Measurements from ENCODE around the gene UVRAG.
"Not testable (repeated sequence)": the region's sequence is repeated elsewhere in the genome, so short reads cannot be mapped to it uniquely, and the experiment has no call there.

UVRAG gene

GRCh38 chr11:75852406-75853017 lies 37.5 kb downstream of the UVRAG start:
- H3K27me3 ChIP-seq (ENCODE audit: insufficient read depth, low read depth), result no peaks in the 10 kb centered on the region
- H3K4me1 ChIP-seq (ENCODE audit: low read depth, poor library complexity, severe bottlenecking), result no peaks in the 10 kb centered on the region
- no peaks in the 10 kb centered on the region for H3K36me3 ChIP-seq (ENCODE audit: insufficient read depth)
- no peak overlapping the region for H3K4me2 ChIP-seq
- H3K27ac ChIP-seq, result no peak overlapping the region
- no peak overlapping the region for H3K9ac ChIP-seq
- TF ChIP-seq CTCF (conservative IDR thresholded peaks at IDR 0.05; ENCODE audit: low read depth, low read length), result no peak
- no peak overlapping the region for H2AFZ ChIP-seq (ENCODE audit: low read depth)
- 0 out of 2 replicates have a peak, but pooled peaks cover 4% of the 10 kb centered on the region for H3K79me2 ChIP-seq (ENCODE audit: insufficient read depth, low read depth)
- peaks cover 4% of the 10 kb centered on the region; the same call in 1 of the 2 replicates for H4K20me1 ChIP-seq (ENCODE audit: insufficient read depth)
- H3K4me3 ChIP-seq (IDR thresholded peaks at IDR 0.05; ENCODE audit: insufficient read depth, low read depth, low read length), result no peak overlapping the region

GRCh38 chr11:75853563-75853962 lies 38.6 kb downstream of the UVRAG start:
- not testable (repeated sequence) for H3K4me2 ChIP-seq; H3K4me1 ChIP-seq (ENCODE audit: low read depth, poor library complexity, severe bottlenecking); H4K20me1 ChIP-seq (ENCODE audit: insufficient read depth); H3K27me3 ChIP-seq (ENCODE audit: insufficient read depth, low read depth); H3K4me3 ChIP-seq (IDR thresholded peaks at IDR 0.05; ENCODE audit: insufficient read depth, low read depth, low read length); H3K9ac ChIP-seq; H3K27ac ChIP-seq; H2AFZ ChIP-seq (ENCODE audit: low read depth); H3K36me3 ChIP-seq (ENCODE audit: insufficient read depth); H3K79me2 ChIP-seq (ENCODE audit: insufficient read depth, low read depth)

- Histone ChIP-seq H2AFZ (ENCODE audit: low read depth) (no peak overlapping the region), H3K36me3 (ENCODE audit: insufficient read depth) (no peaks in the 10 kb centered on the region), H4K20me1 (ENCODE audit: insufficient read depth) (peaks cover 4% of the 10 kb centered on the region; the same call in 1 of the 2 replicates), H3K27me3 (ENCODE audit: insufficient read depth, low read depth) (no peaks in the 10 kb centered on the region), H3K4me3 (IDR thresholded peaks at IDR 0.05; ENCODE audit: insufficient read depth, low read depth, low read length) (no peak overlapping the region), H3K27ac (no peak overlapping the region), H3K4me2 (no peak overlapping the region), H3K9ac (no peak overlapping the region), H3K4me1 (ENCODE audit: low read depth, poor library complexity, severe bottlenecking) (no peaks in the 10 kb centered on the region), H3K79me2 (ENCODE audit: insufficient read depth, low read depth) (0 out of 2 replicates have a peak, but pooled peaks cover 9% of the 10 kb centered on the region)
- no peak for TF ChIP-seq CTCF (conservative IDR thresholded peaks at IDR 0.05; ENCODE audit: low read depth, low read length)
Observed at GRCh38 chr11:75853971-75854370, 39.0 kb downstream of the UVRAG start.

GRCh38 chr11:75855206-75855605 lies 40.2 kb downstream of the UVRAG start:
- H3K4me1 ChIP-seq (ENCODE audit: low read depth, poor library complexity, severe bottlenecking), result no peaks in the 10 kb centered on the region
- H2AFZ ChIP-seq (ENCODE audit: low read depth), result no peak overlapping the region
- no peak overlapping the region for H3K27ac ChIP-seq
- H3K4me3 ChIP-seq (IDR thresholded peaks at IDR 0.05; ENCODE audit: insufficient read depth, low read depth, low read length), result no peak overlapping the region
- H4K20me1 ChIP-seq (ENCODE audit: insufficient read depth), result peaks cover 4% of the 10 kb centered on the region; the same call in 1 of the 2 replicates
- H3K79me2 ChIP-seq (ENCODE audit: insufficient read depth, low read depth), result 0 out of 2 replicates have a peak, but pooled peaks cover 9% of the 10 kb centered on the region
- no peak for TF ChIP-seq CTCF (conservative IDR thresholded peaks at IDR 0.05; ENCODE audit: low read depth, low read length)
- no peak overlapping the region for H3K9ac ChIP-seq
- H3K36me3 ChIP-seq (ENCODE audit: insufficient read depth), result no peaks in the 10 kb centered on the region
- H3K27me3 ChIP-seq (ENCODE audit: insufficient read depth, low read depth), result no peaks in the 10 kb centered on the region
- H3K4me2 ChIP-seq, result no peak overlapping the region

GRCh38 chr11:75856912-75857311 lies 41.9 kb downstream of the UVRAG start:
- H3K4me1 ChIP-seq (ENCODE audit: low read depth, poor library complexity, severe bottlenecking), result no peaks in the 10 kb centered on the region
- no peak overlapping the region for H3K9ac ChIP-seq
- no peak for TF ChIP-seq CTCF (conservative IDR thresholded peaks at IDR 0.05; ENCODE audit: low read depth, low read length)
- H3K4me2 ChIP-seq, result no peak overlapping the region
- H3K36me3 ChIP-seq (ENCODE audit: insufficient read depth), result no peaks in the 10 kb centered on the region
- H3K27me3 ChIP-seq (ENCODE audit: insufficient read depth, low read depth), result no peaks in the 10 kb centered on the region
- H3K4me3 ChIP-seq (IDR thresholded peaks at IDR 0.05; ENCODE audit: insufficient read depth, low read depth, low read length), result no peak overlapping the region
- no peak overlapping the region for H2AFZ ChIP-seq (ENCODE audit: low read depth)
- H3K27ac ChIP-seq, result no peak overlapping the region
- peaks cover 4% of the 10 kb centered on the region; the same call in 1 of the 2 replicates for H4K20me1 ChIP-seq (ENCODE audit: insufficient read depth)
- 0 out of 2 replicates have a peak, but pooled peaks cover 9% of the 10 kb centered on the region for H3K79me2 ChIP-seq (ENCODE audit: insufficient read depth, low read depth)
